Coronary artery (tissue), 2 donors: ENCODE measurements around the gene ZNF580.

Experiments used
- DNase-seq: peaks from one replicate; pipeline ENCODE4 v3.0.0-alpha.2; 2017; ENCODE audit warnings: low spot score
- H3K27ac ChIP-seq, 2 donors: fragments of 200-600 bp; sonication (generic); one replicate each; pipeline ENCODE4 v1.5.1; 2016 to 2019
- H3K4me3 ChIP-seq: fragments of 200-600 bp; sonication (generic); 2 replicates; pipeline ENCODE4 v1.5.1; 2016; ENCODE audit warnings: mild to moderate bottlenecking, moderate library complexity
- CTCF ChIP-seq: fragments of 200-600 bp; sonication (generic); IDR thresholded peaks from one replicate; pipeline ENCODE4 v1.5.1; 2019; ENCODE audit warnings: antibody characterized with exemption

Gene ZNF580

GRCh38 chr19:55673889-55674288 lies 33.1 kb downstream of the ZNF580 start:
- H3K4me3 ChIP-seq, result no peak overlapping the region
- DNase-seq, result no peak
- TF ChIP-seq CTCF, result no peak

GRCh38 chr19:55674459-55674840 lies 33.6 kb downstream of the ZNF580 start:
- Histone ChIP-seq H3K4me3 (peak overlapping the region; percentile 99), H3K27ac (peak overlapping the region; percentile 19 to 98)
- TF ChIP-seq CTCF, result no peak
- DNase-seq, result no peak

More at GRCh38 chr19:55673889-55674288, 33.1 kb downstream of the ZNF580 start:
- peak overlapping the region in 1 of 2 donors; percentile 19 for H3K27ac ChIP-seq

GRCh38 chr19:55674841-55675660 lies 34.2 kb downstream of the ZNF580 start, which contains the start of gene EPN1:
Gene EPN1 (plus strand): TSS chr19:55675226. CDS start chr19:55678628, 3,402 bp downstream.
- TF ChIP-seq CTCF, result no peak
- Histone ChIP-seq H3K27ac (peak within 1 kb of the TSS; percentile 82 to 98), H3K4me3 (peak within 1 kb of the TSS; percentile 99)
- peak; percentile 96 for DNase-seq

GRCh38 chr19:55675661-55676354 lies 35.0 kb downstream of the ZNF580 start:
- TF ChIP-seq CTCF, result no peak
- Histone ChIP-seq H3K4me3 (peak overlapping the region; percentile 99), H3K27ac (peak overlapping the region; percentile 82 to 98)
- DNase-seq, result no peak

- no peak for DNase-seq
- peak overlapping the region; percentile 99 for H3K4me3 ChIP-seq
- TF ChIP-seq CTCF, result no peak
- no peak overlapping the region for H3K27ac ChIP-seq
These were observed 35.6 kb downstream of the ZNF580 start for GRCh38 chr19:55676383-55676782.

GRCh38 chr19:55676889-55677505 lies 36.2 kb downstream of the ZNF580 start:
- no peak for DNase-seq
- no peak for TF ChIP-seq CTCF
- Histone ChIP-seq H3K4me3 (peak overlapping the region; percentile 99), H3K27ac (peak overlapping the region in 1 of 2 donors; percentile 42)
